ENCODE results near the gene OCIAD1. TPM values are rescaled to one million over a fixed set of nuclear protein-coding genes. Genes with fewer than 3 reads are reported as not detected.

Gene OCIAD1
- total and polyA plus RNA-seq, 12 donors: 97.7 to 403 (median 171) TPM

- intact Hi-C loops (cut with DNase I): loop anchor here in 1 of 2 donors (10.0 kb wide), 1 partner anchor 49 kb away; the partner anchor contains the start of gene OCIAD1
- no peak for DNase-seq
- H3K36me3 ChIP-seq (replicated peaks in 1 of 2): no peaks in the 10 kb centered on the region
- H3K27ac ChIP-seq: no peak overlapping the region
- no peak for TF ChIP-seq POLR2A (IDR thresholded peaks at IDR 0.05)
- TF ChIP-seq CTCF (IDR thresholded peaks at IDR 0.05): no peak
- H3K9me3 ChIP-seq (replicated peaks in 1 of 3): no peaks in the 10 kb centered on the region
- H3K4me3 ChIP-seq: no peak overlapping the region
- H3K4me1 ChIP-seq (replicated peaks in 1 of 2): no peaks in the 10 kb centered on the region
- H3K27me3 ChIP-seq: no peaks in the 10 kb centered on the region
These were observed 45.6 kb upstream of the OCIAD1 start for GRCh38 chr4:48785302-48785701.

GRCh38 chr4:48786549-48786948 is 44.3 kb upstream of the OCIAD1 start:
- WGBS, 4 donors: 82 to 91% (median 84%) methylated on average over 2 of the region's 2 CpGs
- Histone ChIP-seq H3K36me3 (replicated peaks in 1 of 2) (no peaks in the 10 kb centered on the region), H3K27me3 (no peaks in the 10 kb centered on the region), H3K9me3 (replicated peaks in 1 of 3) (no peaks in the 10 kb centered on the region), H3K27ac (no peak overlapping the region), H3K4me3 (no peak overlapping the region), H3K4me1 (replicated peaks in 1 of 2) (no peaks in the 10 kb centered on the region)
- intact Hi-C loops (cut with DNase I): loop anchor here in 1 of 2 donors (10.0 kb wide), 1 partner anchor 48 kb away; the partner anchor contains the start of gene OCIAD1
- TF ChIP-seq CTCF (IDR thresholded peaks at IDR 0.05): no peak
- TF ChIP-seq POLR2A (IDR thresholded peaks at IDR 0.05): no peak
- DNase-seq: no peak

- intact Hi-C loops (cut with DNase I): loop anchor here in 1 of 2 donors (10.0 kb wide), 1 partner anchor 48 kb away; the partner anchor contains the start of gene OCIAD1
- no peak for TF ChIP-seq CTCF (IDR thresholded peaks at IDR 0.05)
- TF ChIP-seq POLR2A (IDR thresholded peaks at IDR 0.05): no peak
These were observed 43.8 kb upstream of the OCIAD1 start for GRCh38 chr4:48787056-48787455.

GRCh38 chr4:48790561-48790960 is 40.3 kb upstream of the OCIAD1 start:
- H3K27me3 ChIP-seq: no peaks in the 10 kb centered on the region
- intact Hi-C loops (cut with DNase I): no loop called here
- TF ChIP-seq POLR2A (IDR thresholded peaks at IDR 0.05) (no peak), CTCF (IDR thresholded peaks at IDR 0.05) (no peak)
- H3K9me3 ChIP-seq (replicated peaks in 1 of 3): no peaks in the 10 kb centered on the region
- no peak for DNase-seq
- H3K27ac ChIP-seq: no peak overlapping the region
- H3K4me3 ChIP-seq: no peak overlapping the region
- no peaks in the 10 kb centered on the region for H3K36me3 ChIP-seq (replicated peaks in 1 of 2)
- H3K4me1 ChIP-seq (replicated peaks in 1 of 2): peaks cover 0 to 4% of the 10 kb centered on the region in 2 donors

More at GRCh38 chr4:48787056-48787455, 43.8 kb upstream of the OCIAD1 start:
- Histone ChIP-seq H3K4me1 (replicated peaks in 1 of 2) (no peaks in the 10 kb centered on the region), H3K27me3 (no peaks in the 10 kb centered on the region), H3K4me3 (no peak overlapping the region), H3K36me3 (replicated peaks in 1 of 2) (no peaks in the 10 kb centered on the region), H3K9me3 (replicated peaks in 1 of 3) (no peaks in the 10 kb centered on the region), H3K27ac (no peak overlapping the region)
- no peak for DNase-seq
- WGBS, 4 donors: 62 to 85% (median 70%) methylated on average over 1 of the region's 1 CpG

Measured in adrenal gland (tissue), 12 donors.